ENCODE data around the gene TP63. TPM values are rescaled to one million over a fixed set of nuclear protein-coding genes. Genes with fewer than 3 reads are reported as not detected.
"Not testable (repeated sequence)": the region's sequence is repeated elsewhere in the genome, so short reads cannot be mapped to it uniquely, and the experiment has no call there.

Gene TP63
- total RNA-seq, 1 donor from 2014 or later: not detected

DNA sequence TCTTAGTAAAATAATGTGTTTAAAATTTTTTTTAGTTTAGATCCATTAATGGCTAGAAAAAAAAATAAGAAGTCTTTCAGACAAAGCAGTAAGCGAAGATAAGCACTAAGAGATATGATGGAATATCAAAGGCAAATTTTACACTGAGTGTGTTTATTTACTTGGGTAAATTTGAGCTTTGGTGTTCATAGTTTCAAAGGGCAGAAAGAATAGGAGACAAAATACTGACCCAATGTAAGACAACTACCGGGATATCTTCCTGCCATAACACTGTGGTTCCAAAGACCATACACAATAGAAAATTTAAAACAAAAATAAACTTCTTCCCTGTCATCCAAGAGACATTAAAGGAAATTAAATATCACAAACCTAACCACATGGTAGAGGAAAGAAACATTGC, 25.5 kb upstream of the TP63 start:
- DNase-seq (ENCODE audit: low read depth): no peak
- no peak overlapping the region for H3K4me3 ChIP-seq (ENCODE audit: low read depth, low read length)
- TF ChIP-seq, protein P1, sequence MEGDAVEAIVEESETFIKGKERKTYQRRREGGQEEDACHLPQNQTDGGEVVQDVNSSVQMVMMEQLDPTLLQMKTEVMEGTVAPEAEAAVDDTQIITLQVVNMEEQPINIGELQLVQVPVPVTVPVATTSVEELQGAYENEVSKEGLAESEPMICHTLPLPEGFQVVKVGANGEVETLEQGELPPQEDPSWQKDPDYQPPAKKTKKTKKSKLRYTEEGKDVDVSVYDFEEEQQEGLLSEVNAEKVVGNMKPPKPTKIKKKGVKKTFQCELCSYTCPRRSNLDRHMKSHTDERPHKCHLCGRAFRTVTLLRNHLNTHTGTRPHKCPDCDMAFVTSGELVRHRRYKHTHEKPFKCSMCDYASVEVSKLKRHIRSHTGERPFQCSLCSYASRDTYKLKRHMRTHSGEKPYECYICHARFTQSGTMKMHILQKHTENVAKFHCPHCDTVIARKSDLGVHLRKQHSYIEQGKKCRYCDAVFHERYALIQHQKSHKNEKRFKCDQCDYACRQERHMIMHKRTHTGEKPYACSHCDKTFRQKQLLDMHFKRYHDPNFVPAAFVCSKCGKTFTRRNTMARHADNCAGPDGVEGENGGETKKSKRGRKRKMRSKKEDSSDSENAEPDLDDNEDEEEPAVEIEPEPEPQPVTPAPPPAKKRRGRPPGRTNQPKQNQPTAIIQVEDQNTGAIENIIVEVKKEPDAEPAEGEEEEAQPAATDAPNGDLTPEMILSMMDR (conservative IDR thresholded peaks at IDR 0.05; ENCODE audit: low read depth, low read length): no peak

DNA sequence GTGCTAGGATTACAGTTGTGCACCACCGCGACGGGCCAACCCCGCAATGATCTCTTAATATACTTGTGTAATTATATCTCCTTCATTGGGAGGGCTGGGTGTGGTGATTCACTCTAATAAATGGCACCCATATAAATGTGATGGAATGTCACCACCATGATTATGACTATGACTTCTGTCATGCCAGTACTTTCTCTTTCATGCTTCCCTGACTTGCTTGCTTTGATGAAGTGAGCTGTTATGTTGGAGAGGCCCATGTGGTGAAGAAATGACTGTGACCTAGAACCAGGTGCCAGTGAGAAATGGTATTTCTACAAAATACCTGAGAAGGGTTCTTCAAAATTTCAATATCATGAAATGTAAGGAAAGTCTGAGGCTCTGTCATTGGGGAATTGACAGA, 24.4 kb upstream of the TP63 start:
- TF ChIP-seq, protein P1 (conservative IDR thresholded peaks at IDR 0.05; ENCODE audit: low read depth, low read length): no peak
- DNase-seq (ENCODE audit: low read depth): no peak
- H3K4me3 ChIP-seq (ENCODE audit: low read depth, low read length): no peak overlapping the region

DNA sequence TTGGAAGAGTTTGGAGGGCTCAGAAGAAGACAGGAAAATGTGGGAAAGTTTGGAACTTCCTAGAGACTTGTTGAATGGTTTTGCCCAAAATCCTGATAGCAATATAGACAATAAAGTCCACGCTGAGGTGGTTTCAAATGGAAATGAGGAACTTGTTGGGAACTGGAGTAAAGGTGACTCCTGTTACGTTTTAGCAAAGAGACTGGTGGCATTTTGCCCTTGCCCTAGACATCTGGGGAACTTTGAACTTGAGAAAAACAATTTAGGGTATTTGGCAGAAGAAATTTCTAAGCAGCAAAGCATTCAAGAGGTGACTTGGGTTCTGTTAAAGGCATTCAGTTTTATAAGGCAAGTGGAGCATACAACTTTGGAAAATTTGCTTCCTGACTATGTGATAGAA, 18.5 kb upstream of the TP63 start:
- H3K4me3 ChIP-seq (ENCODE audit: low read depth, low read length); DNase-seq (ENCODE audit: low read depth): not testable (repeated sequence)

DNA sequence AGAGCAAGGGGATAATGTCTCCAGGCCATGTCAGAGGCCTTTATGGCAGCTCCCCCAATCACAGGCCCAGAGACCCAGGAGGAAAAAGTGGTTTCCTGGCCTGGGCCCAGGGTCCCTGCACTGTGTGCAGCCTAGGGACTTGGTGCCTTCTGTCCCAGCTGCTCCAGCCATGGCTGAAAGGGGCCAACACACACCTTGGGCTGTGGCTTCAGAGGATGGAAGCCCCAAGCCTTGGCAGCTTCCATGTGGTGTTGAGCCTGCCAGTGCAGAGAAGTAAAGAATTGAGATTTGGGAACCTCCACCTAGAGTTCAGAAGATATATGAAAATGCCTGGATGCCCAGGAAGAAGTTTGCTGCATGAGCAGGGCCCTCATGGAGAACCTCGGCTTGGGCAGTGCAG, 18.1 kb upstream of the TP63 start:
- TF ChIP-seq, protein P1 (conservative IDR thresholded peaks at IDR 0.05; ENCODE audit: low read depth, low read length): no peak
- no peak for DNase-seq (ENCODE audit: low read depth)
- H3K4me3 ChIP-seq (ENCODE audit: low read depth, low read length): no peak overlapping the region

DNA sequence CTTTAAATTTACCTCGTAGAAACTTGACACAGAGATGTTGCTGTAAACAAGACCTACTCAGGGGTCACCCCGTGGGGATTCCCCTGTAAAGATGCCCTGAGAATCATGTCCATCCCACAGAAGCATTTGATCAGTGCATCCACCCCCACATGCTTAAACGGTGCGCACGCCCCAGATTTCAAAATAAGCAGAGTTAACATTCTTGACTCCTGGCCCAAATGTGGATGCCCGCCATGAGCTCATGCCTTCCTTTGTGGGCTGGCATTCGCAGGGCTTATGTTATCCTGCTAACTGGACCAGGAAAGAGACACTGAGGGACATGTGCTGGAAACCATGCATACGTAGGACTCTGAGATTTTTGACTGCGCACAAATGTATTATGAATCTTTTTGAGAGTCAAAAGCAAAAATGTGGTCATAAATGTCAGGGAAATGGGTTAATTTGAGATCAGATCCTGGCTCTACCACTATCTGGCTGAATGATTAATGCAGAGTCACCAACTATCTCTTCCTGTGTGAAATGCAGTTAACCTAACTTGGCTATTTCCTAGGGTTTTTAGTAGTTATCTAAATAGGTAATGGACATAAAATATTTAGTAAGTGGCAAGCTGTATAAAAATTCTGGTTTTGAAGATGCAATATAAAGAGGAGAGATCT, 9.1 kb upstream of the TP63 start:
- TF ChIP-seq, protein P1 (conservative IDR thresholded peaks at IDR 0.05; ENCODE audit: low read depth, low read length): no peak
- no peak for DNase-seq (ENCODE audit: low read depth)

DNA sequence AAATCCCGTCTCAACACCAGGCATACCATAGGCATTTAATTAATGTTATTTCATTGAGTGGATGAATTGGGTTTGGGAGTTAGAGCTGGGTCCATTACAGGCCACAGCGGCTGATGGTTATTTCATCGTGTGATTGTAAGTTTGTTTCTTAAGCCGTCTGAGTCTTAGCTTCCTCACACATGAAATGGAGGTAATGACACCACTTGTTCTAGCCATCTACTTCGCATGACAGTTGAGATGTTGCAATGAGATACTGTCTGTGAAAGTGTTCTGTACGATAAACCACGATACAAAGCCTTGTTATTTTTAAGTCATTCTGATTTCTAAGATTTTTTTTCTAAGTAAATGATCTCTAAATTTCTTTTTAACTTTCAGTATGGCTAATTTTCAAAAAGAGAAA, 8.6 kb upstream of the TP63 start:
- TF ChIP-seq, protein P1 (conservative IDR thresholded peaks at IDR 0.05; ENCODE audit: low read depth, low read length): no peak
- DNase-seq (ENCODE audit: low read depth): no peak
- H3K4me3 ChIP-seq (ENCODE audit: low read depth, low read length): no peak overlapping the region

More for the DNA sequence above, 9.1 kb upstream of the TP63 start:
- H3K4me3 ChIP-seq (ENCODE audit: low read depth, low read length): no peak overlapping the region

DNA sequence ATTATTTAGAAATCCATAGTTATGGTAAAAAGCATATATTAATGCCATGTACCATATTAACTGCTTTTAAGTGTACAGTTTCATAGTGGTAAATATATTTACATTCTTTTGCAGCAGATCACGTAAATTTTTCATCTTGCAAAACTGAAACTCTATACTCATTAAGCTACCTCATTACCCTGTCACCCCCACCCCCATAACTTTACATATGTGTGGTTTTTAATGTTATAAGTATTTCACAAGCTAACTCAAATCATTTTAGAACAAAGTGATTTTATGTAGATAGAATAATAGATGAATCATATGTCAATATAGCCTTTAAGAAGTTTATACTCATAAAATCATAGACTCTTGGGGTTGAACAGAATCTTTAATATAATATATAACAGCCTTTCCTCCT, 7.1 kb upstream of the TP63 start:
- H3K4me3 ChIP-seq (ENCODE audit: low read depth, low read length): no peak overlapping the region
- DNase-seq (ENCODE audit: low read depth): no peak
- TF ChIP-seq, protein P1 (conservative IDR thresholded peaks at IDR 0.05; ENCODE audit: low read depth, low read length): no peak
